HS-5 (cell line): Measurements from ENCODE around the gene DEPDC1.
"Not testable (repeated sequence)": the region's sequence is repeated elsewhere in the genome, so short reads cannot be mapped to it uniquely, and the experiment has no call there.

Source experiments
- DNase-seq: peaks from one replicate; pipeline ENCODE4 v3.0.0-alpha.2; 2012; ENCODE audit warnings: low read depth

Gene DEPDC1

GRCh38 chr1:68478662-68479061 lies 18.2 kb downstream of the DEPDC1 start:
- DNase-seq: no peak

GRCh38 chr1:68476626-68477025 lies 20.3 kb downstream of the DEPDC1 start:
- DNase-seq: not testable (repeated sequence)

- DNase-seq: no peak
Measured at GRCh38 chr1:68473060-68473459, 23.8 kb downstream of the DEPDC1 start.

GRCh38 chr1:68470388-68470970 lies 26.4 kb downstream of the DEPDC1 start:
- no peak for DNase-seq

GRCh38 chr1:68464891-68465290 lies 32.0 kb downstream of the DEPDC1 start:
- DNase-seq: no peak

GRCh38 chr1:68460935-68461334 lies 35.9 kb downstream of the DEPDC1 start:
- no peak for DNase-seq

GRCh38 chr1:68459796-68460195 lies 37.1 kb downstream of the DEPDC1 start:
- no peak for DNase-seq

- DNase-seq: no peak
Measured at GRCh38 chr1:68459091-68459490, 37.8 kb downstream of the DEPDC1 start.

GRCh38 chr1:68456202-68456601 lies 40.7 kb downstream of the DEPDC1 start:
- no peak for DNase-seq

- DNase-seq: no peak
Measured at GRCh38 chr1:68454534-68454933, 42.3 kb downstream of the DEPDC1 start.

GRCh38 chr1:68453060-68453670 lies 43.7 kb downstream of the DEPDC1 start:
- DNase-seq: no peak

GRCh38 chr1:68449901-68450300 lies 47.0 kb downstream of the DEPDC1 start, which contains the start of gene RPE65:
RPE65 (minus strand) TSS chr1:68449954; CDS start chr1:68449905, 49 bp downstream.
- DNase-seq: no peak

GRCh38 chr1:68448365-68448764 lies 48.5 kb downstream of the DEPDC1 start:
- no peak for DNase-seq

- DNase-seq: no peak
Measured at GRCh38 chr1:68445709-68446108, 51.2 kb downstream of the DEPDC1 start.

GRCh38 chr1:68442822-68443556 lies 53.9 kb downstream of the DEPDC1 start:
- DNase-seq: peak; percentile 39

GRCh38 chr1:68442006-68442405 lies 54.9 kb downstream of the DEPDC1 start:
- DNase-seq: no peak

- no peak for DNase-seq
Measured at GRCh38 chr1:68438310-68438709, 58.6 kb downstream of the DEPDC1 start.

- DNase-seq: no peak
Measured at GRCh38 chr1:68433395-68433794, 63.5 kb downstream of the DEPDC1 start.

GRCh38 chr1:68431076-68431475 lies 65.8 kb downstream of the DEPDC1 start:
- DNase-seq: no peak

GRCh38 chr1:68429233-68429808 lies 67.6 kb downstream of the DEPDC1 start:
- no peak for DNase-seq

- DNase-seq: no peak
Measured at GRCh38 chr1:68426594-68426993, 70.3 kb downstream of the DEPDC1 start.
